ENCODE data around the gene OR56B1.
A peak's percentile ranks its signal among the peaks of the same experiment; 100 is the strongest.
"Not testable (repeated sequence)": the region's sequence is repeated elsewhere in the genome, so short reads cannot be mapped to it uniquely, and the experiment has no call there.

The OR56B1 gene, protein sequence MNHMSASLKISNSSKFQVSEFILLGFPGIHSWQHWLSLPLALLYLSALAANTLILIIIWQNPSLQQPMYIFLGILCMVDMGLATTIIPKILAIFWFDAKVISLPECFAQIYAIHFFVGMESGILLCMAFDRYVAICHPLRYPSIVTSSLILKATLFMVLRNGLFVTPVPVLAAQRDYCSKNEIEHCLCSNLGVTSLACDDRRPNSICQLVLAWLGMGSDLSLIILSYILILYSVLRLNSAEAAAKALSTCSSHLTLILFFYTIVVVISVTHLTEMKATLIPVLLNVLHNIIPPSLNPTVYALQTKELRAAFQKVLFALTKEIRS

DNA sequence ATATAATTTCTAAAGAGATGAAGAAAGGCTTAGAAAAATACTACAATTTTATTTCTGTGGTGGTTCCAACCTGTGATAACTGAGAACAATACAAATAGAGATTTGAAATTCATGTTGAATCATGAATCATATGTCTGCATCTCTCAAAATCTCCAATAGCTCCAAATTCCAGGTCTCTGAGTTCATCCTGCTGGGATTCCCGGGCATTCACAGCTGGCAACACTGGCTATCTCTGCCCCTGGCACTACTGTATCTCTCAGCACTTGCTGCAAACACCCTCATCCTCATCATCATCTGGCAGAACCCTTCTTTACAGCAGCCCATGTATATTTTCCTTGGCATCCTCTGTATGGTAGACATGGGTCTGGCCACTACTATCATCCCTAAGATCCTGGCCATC is at the start of gene OR56B1:
TSS of gene OR56B1 (plus strand) at position 53 of the 400 bp plus-strand sequence. CDS start at position 122, 69 bp downstream.
- TF ChIP-seq, protein P1, sequence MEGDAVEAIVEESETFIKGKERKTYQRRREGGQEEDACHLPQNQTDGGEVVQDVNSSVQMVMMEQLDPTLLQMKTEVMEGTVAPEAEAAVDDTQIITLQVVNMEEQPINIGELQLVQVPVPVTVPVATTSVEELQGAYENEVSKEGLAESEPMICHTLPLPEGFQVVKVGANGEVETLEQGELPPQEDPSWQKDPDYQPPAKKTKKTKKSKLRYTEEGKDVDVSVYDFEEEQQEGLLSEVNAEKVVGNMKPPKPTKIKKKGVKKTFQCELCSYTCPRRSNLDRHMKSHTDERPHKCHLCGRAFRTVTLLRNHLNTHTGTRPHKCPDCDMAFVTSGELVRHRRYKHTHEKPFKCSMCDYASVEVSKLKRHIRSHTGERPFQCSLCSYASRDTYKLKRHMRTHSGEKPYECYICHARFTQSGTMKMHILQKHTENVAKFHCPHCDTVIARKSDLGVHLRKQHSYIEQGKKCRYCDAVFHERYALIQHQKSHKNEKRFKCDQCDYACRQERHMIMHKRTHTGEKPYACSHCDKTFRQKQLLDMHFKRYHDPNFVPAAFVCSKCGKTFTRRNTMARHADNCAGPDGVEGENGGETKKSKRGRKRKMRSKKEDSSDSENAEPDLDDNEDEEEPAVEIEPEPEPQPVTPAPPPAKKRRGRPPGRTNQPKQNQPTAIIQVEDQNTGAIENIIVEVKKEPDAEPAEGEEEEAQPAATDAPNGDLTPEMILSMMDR (IDR thresholded peaks at IDR 0.05; ENCODE audit: insufficient read depth, low read depth, low read length, missing control alignments), result no peak
- peak; percentile 42 for DNase-seq (ENCODE audit: low read depth)

DNA sequence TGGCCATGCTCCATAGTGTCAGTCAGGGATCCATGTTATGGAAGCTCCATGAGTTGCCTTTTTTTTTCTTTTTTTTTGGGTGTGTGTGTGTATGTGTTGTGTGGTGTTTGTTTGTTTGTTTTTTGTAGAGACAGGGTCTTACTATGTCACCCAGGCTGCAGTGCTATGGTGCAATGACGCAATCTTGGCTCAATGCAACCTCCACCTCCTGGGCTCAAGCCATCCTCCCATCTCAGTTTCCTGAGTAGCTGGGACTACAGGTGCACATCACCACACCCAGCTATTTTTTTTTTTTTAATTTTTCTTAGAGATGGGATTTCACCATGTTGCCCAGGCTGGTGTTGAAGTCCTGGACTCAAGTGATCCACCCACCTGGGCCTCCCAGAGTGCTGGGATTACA is 47.8 kb upstream of the OR56B1 start:
- TF ChIP-seq, protein P1 (IDR thresholded peaks at IDR 0.05; ENCODE audit: insufficient read depth, low read depth, low read length, missing control alignments), result no peak
- H3K4me3 ChIP-seq (ENCODE audit: low read length), result no peak overlapping the region
- DNase-seq (ENCODE audit: low read depth), result no peak

More for the DNA sequence above, at the start of gene OR56B1:
- no peak within 1 kb of the TSS for H3K4me3 ChIP-seq (ENCODE audit: low read length)

DNA sequence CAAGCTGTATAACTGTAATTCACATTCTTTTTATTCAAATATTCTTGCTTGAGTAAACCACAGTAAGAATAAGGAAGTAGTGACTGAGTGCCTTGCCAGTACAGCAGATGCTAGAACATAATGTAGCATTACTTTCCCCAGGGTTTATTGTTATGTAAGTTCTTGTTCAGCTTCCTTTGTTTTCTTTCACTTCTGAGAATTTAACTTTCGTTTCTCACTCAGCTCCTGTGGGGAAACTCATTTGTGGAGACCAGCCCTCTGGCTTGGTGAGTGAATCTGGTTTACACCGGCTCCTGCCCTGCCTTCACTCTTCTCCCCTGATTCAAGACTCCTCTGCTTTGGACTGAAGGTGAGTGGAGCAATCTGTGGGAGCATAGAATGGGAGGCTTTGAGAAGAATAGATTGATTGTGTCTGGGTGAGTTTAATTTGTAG is 46.7 kb upstream of the OR56B1 start, which contains the start of gene TRIM22:
TSS of gene TRIM22 (plus strand) at position 240 of the 433 bp plus-strand sequence. CDS start 6,443 bp downstream, outside the sequence.
- DNase-seq (ENCODE audit: low read depth), result peak; percentile 54
- TF ChIP-seq, protein P1 (IDR thresholded peaks at IDR 0.05; ENCODE audit: insufficient read depth, low read depth, low read length, missing control alignments), result no peak
- H3K4me3 ChIP-seq (ENCODE audit: low read length), result peak within 1 kb of the TSS; percentile 53

DNA sequence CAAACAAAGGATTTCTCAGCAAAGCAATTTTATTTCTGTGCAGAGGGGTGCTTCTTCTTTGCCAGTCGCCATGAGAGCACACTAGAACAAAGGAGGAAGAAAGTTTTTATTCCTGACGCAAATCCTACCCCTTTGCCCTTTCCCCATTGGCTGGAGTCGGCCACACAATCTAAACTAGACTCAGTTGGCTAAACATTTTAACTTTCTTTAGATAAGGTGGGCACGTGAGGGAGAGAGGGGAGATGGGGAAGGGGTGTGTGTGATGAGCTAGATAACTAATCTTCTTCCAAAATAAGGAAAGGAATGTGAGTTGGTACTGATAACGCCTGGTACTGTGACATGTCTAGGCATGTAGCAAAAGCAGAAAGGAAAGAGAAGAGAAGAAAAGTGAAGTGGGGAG is 46.0 kb upstream of the OR56B1 start:
- TF ChIP-seq, protein P1 (IDR thresholded peaks at IDR 0.05; ENCODE audit: insufficient read depth, low read depth, low read length, missing control alignments), result no peak
- H3K4me3 ChIP-seq (ENCODE audit: low read length), result peak overlapping the region; percentile 53
- peak; percentile 19 for DNase-seq (ENCODE audit: low read depth)

DNA sequence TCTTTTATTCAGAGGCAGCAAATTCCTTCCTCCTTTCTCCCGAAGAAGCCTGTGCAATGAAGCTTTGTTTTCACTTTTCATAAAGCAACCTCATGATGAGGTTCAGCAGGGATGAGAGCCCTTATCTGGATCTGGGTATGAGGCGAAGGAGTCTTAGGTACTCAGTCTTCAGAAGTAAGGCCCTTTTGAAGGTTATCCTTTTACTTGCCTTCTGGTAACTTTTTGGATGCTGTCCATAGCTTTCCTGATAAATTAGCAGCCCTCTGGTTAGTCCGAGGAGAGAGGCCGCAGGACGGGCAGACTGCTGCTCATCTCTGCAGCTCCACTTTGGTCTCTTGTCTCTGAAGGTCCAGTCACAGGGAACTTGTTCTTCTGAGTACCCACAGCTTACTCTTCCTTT is 45.5 kb upstream of the OR56B1 start:
- peak overlapping the region; percentile 53 for H3K4me3 ChIP-seq (ENCODE audit: low read length)
- DNase-seq (ENCODE audit: low read depth), result no peak
- TF ChIP-seq, protein P1 (IDR thresholded peaks at IDR 0.05; ENCODE audit: insufficient read depth, low read depth, low read length, missing control alignments), result no peak

DNA sequence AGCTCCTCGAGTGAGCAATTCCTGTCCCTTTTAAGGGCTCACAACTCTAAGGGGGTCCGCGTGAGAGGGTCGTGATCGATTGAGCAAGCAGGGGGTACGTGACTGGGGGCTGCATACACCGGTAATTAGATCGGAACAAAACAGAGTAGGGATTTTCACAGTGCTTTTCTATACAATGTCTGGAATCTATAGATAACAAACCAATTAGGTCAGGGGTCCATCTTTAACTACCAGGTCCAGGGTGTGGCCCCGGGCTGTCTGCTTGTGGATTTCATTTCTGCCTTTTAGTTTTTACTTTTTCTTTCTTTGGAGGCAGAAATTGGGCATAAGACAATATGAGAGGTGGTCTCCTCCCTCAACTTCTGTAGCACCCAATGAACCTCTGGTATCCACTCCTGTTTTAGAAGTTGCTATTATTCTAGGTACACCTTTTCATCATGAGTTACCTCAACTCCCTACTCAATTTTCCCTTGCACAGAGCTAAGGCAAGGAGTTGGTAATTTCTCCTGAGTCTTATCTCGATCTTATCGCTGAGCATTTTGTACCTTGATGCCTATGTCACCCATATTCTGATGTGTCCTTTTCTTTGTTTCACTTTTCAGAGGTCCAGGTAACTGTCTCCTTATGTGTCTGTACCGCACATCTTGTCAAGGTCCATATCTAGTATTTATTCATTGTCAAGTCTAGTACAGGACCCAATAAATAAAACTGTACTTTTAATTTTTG is 44.8 kb upstream of the OR56B1 start:
- H3K4me3 ChIP-seq (ENCODE audit: low read length), result peak overlapping the region; percentile 53
- not testable (repeated sequence) for DNase-seq (ENCODE audit: low read depth)

DNA sequence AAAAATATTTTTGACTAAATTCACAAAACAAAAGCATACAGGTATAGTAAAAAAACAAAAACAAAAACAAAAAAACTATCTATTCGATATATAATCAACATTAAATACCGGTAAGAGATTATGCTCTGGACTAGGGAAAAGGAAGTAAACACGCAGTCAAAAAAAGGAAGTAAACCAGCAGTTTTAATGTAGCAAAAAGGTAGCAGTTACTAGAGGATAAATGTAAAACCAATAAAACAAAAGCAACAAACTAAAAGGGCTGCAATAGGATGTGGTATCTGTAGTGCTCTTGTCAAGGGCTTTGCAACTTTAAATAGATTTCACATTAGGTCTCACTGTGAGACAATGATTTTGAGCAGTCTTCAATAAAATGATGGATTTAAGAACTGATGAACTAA is 44.3 kb upstream of the OR56B1 start:
- no peak for DNase-seq (ENCODE audit: low read depth)
- TF ChIP-seq, protein P1 (IDR thresholded peaks at IDR 0.05; ENCODE audit: insufficient read depth, low read depth, low read length, missing control alignments), result no peak
- H3K4me3 ChIP-seq (ENCODE audit: low read length), result no peak overlapping the region
